H9 (cell line): Measurements from ENCODE around the gene SCRG1. TPM values are rescaled to one million over a fixed set of nuclear protein-coding genes. Genes with fewer than 3 reads are reported as not detected.

Source experiments
- DNase-seq: peaks from one replicate; pipeline ENCODE4 v3.0.0-alpha.2; 2017
- H2AFZ ChIP-seq: one replicate; pipeline ENCODE4 v1.6.1; 2013; ENCODE audit warnings: mild to moderate bottlenecking, low read length, control low read depth, moderate library complexity
- H2AK5ac ChIP-seq: 2 replicates; pipeline ENCODE4 v1.6.1; 2013; ENCODE audit warnings: low read length, control low read depth, mixed read lengths; ENCODE audit not compliant: insufficient read length
- H2BK120ac ChIP-seq: one replicate; pipeline ENCODE4 v1.6.1; 2013; ENCODE audit warnings: low read depth, mild to moderate bottlenecking, low read length, control low read depth, inconsistent platforms; ENCODE audit not compliant: poor library complexity, severe bottlenecking
- H2BK12ac ChIP-seq: 2 replicates; pipeline ENCODE4 v1.6.1; 2013; ENCODE audit warnings: low read length, control low read depth, mixed read lengths, low read depth; ENCODE audit not compliant: insufficient read length
- H2BK15ac ChIP-seq: 2 replicates; pipeline ENCODE4 v1.6.1; 2013; ENCODE audit warnings: low read depth, low read length, control low read depth
- H2BK20ac ChIP-seq: one replicate; pipeline ENCODE4 v1.6.1; 2013; ENCODE audit warnings: low read depth, mild to moderate bottlenecking, low read length, control low read depth, inconsistent platforms; ENCODE audit not compliant: poor library complexity, severe bottlenecking
- H2BK5ac ChIP-seq: 2 replicates; pipeline ENCODE4 v1.6.1; 2013; ENCODE audit warnings: low read length, control low read depth, mixed read lengths; ENCODE audit not compliant: insufficient read length
- H3K14ac ChIP-seq: 2 replicates; pipeline ENCODE4 v1.6.1; 2013; ENCODE audit warnings: low read length, control low read depth; ENCODE audit not compliant: insufficient read depth
- H3K18ac ChIP-seq: 2 replicates; pipeline ENCODE4 v1.6.1; 2013; ENCODE audit warnings: low read depth, mild to moderate bottlenecking, mixed read lengths, low read length, control low read depth; ENCODE audit not compliant: insufficient read length
- H3K23ac ChIP-seq: 2 replicates; pipeline ENCODE4 v1.6.1; 2013; ENCODE audit warnings: low read length, control low read depth, mixed read lengths, low read depth; ENCODE audit not compliant: insufficient read length
- H3K23me2 ChIP-seq: 2 replicates; pipeline ENCODE4 v1.6.1; 2013; ENCODE audit warnings: low read depth, mild to moderate bottlenecking, mixed read lengths, low read length, control low read depth; ENCODE audit not compliant: insufficient read length, poor library complexity, severe bottlenecking
- H3K27ac ChIP-seq: 2 replicates; pipeline ENCODE4 v1.5.1; 2013; ENCODE audit warnings: low read length, control low read depth, mixed read lengths, low read depth; ENCODE audit not compliant: insufficient read length
- H3K27me3 ChIP-seq: 2 replicates; pipeline ENCODE4 v1.6.1; 2013; ENCODE audit warnings: low read length, control low read depth, inconsistent platforms; ENCODE audit not compliant: insufficient read depth
- H3K4ac ChIP-seq: 2 replicates; pipeline ENCODE4 v1.6.1; 2013; ENCODE audit warnings: low read depth, mild to moderate bottlenecking, control low read depth, inconsistent platforms, low read length, moderate library complexity
- H3K4me1 ChIP-seq: 2 replicates; pipeline ENCODE4 v1.6.1; 2013; ENCODE audit warnings: low read length, control low read depth, inconsistent platforms; ENCODE audit not compliant: insufficient read depth
- H3K4me2 ChIP-seq: 2 replicates; pipeline ENCODE4 v1.6.1; 2013; ENCODE audit warnings: low read length, control low read depth, mixed read lengths; ENCODE audit not compliant: insufficient read length, insufficient read depth
- H3K56ac ChIP-seq: 2 replicates; pipeline ENCODE4 v1.6.1; 2013; ENCODE audit warnings: low read depth, mild to moderate bottlenecking, mixed read lengths, low read length, control low read depth; ENCODE audit not compliant: insufficient read length
- H3K79me1 ChIP-seq: 2 replicates; pipeline ENCODE4 v1.6.1; 2013; ENCODE audit warnings: low read depth, mild to moderate bottlenecking, moderate library complexity, low read length, control low read depth, inconsistent platforms; ENCODE audit not compliant: insufficient read depth, poor library complexity, severe bottlenecking
- H3K79me2 ChIP-seq: 2 replicates; pipeline ENCODE4 v1.6.1; 2013; ENCODE audit warnings: low read length, control low read depth, inconsistent platforms; ENCODE audit not compliant: insufficient read depth
- H3K9ac ChIP-seq: 2 replicates; pipeline ENCODE4 v1.6.1; 2013; ENCODE audit warnings: low read length, control low read depth, mixed read lengths; ENCODE audit not compliant: insufficient read length; ENCODE audit errors: extremely low read depth
- H3K9me3 ChIP-seq: one replicate; pipeline ENCODE4 v1.6.1; 2013; ENCODE audit warnings: low read depth, low read length, inconsistent platforms; ENCODE audit not compliant: control insufficient read depth
- H3T11ph ChIP-seq: one replicate; pipeline ENCODE4 v1.6.1; 2013; ENCODE audit warnings: mild to moderate bottlenecking, low read length, control low read depth, inconsistent platforms
- H4K20me1 ChIP-seq: one replicate; pipeline ENCODE4 v1.6.1; 2013; ENCODE audit not compliant: control insufficient read depth, insufficient read length, insufficient read depth
- H4K5ac ChIP-seq: 2 replicates; pipeline ENCODE4 v1.6.1; 2013; ENCODE audit warnings: low read depth, mild to moderate bottlenecking, mixed read lengths, low read length, control low read depth; ENCODE audit not compliant: insufficient read length
- H4K8ac ChIP-seq: replicated peaks from 2 replicates; pipeline ENCODE4 v1.6.1; 2013; ENCODE audit warnings: low read length, control low read depth, mixed read lengths, low read depth; ENCODE audit not compliant: insufficient read length
- H4K91ac ChIP-seq: 2 replicates; pipeline ENCODE4 v1.6.1; 2013; ENCODE audit warnings: low read depth, mild to moderate bottlenecking, moderate library complexity, mixed read lengths, low read length, control low read depth; ENCODE audit not compliant: insufficient read length
- H3K27ac Mint-ChIP-seq, 3 experiments: 2 replicates in 2 of 3; 3 replicates in 1 of 3; pipeline ENCODE4 v1.8.0; 2020 to 2021; ENCODE audit warnings: mixed read lengths in 3 of 3, mild to moderate bottlenecking in 1 of 3, moderate library complexity in 1 of 3
- H3K27me3 Mint-ChIP-seq: 2 replicates; pipeline ENCODE4 v1.8.0; 2021; ENCODE audit warnings: low read depth, mild to moderate bottlenecking, moderate library complexity, mixed read lengths
- H3K36me3 Mint-ChIP-seq, 3 experiments: 2 replicates in 2 of 3; 3 replicates in 1 of 3; pipeline ENCODE4 v1.8.0; 2020 to 2021; ENCODE audit warnings: low read depth in 3 of 3, mixed read lengths in 3 of 3; ENCODE audit not compliant: insufficient read depth in 1 of 3
- H3K4me1 Mint-ChIP-seq, 2 experiments: 2 replicates each; pipeline ENCODE4 v1.8.0; 2020; ENCODE audit warnings: mixed read lengths in 2 of 2
- H3K4me3 Mint-ChIP-seq, 2 experiments: 2 replicates in 1 of 2; 3 replicates in 1 of 2; pipeline ENCODE4 v1.8.0; 2020 to 2021; ENCODE audit warnings: mild to moderate bottlenecking in 2 of 2, mixed read lengths in 2 of 2, moderate library complexity in 1 of 2
- H3K9me3 Mint-ChIP-seq, 2 experiments: 2 replicates in 1 of 2; 3 replicates in 1 of 2; pipeline ENCODE4 v1.8.0; 2020; ENCODE audit warnings: mild to moderate bottlenecking in 2 of 2, mixed read lengths in 2 of 2, moderate library complexity in 1 of 2
- CTCF ChIP-seq: fragments of 200-600 bp; sonication (generic); conservative IDR thresholded peaks from 3 replicates; pipeline ENCODE4 v1.8.0; 2021; ENCODE audit warnings: antibody characterized with exemption, mild to moderate bottlenecking
- WGBS: extraction: QIAGEN DNeasy Blood & Tissue Kit; methylation state at CpG from one replicate; pipeline ENCODE4 v1.1.7; 2013; ENCODE audit warnings: missing lambda C conversion rate, low lambda C conversion rate, mixed read lengths; ENCODE audit not compliant: insufficient read length; ENCODE audit errors: extremely low coverage; 5-methylcytosine and 5-hydroxymethylcytosine counted together
- total RNA-seq: library from RNA; stranded (reverse); gene quantifications from 2 replicates; pipeline ENCODE4 v1.2.1, GENCODE V29; 2021

SCRG1 gene
- total RNA-seq, 1 experiment from 2014 or later: not detected

DNA sequence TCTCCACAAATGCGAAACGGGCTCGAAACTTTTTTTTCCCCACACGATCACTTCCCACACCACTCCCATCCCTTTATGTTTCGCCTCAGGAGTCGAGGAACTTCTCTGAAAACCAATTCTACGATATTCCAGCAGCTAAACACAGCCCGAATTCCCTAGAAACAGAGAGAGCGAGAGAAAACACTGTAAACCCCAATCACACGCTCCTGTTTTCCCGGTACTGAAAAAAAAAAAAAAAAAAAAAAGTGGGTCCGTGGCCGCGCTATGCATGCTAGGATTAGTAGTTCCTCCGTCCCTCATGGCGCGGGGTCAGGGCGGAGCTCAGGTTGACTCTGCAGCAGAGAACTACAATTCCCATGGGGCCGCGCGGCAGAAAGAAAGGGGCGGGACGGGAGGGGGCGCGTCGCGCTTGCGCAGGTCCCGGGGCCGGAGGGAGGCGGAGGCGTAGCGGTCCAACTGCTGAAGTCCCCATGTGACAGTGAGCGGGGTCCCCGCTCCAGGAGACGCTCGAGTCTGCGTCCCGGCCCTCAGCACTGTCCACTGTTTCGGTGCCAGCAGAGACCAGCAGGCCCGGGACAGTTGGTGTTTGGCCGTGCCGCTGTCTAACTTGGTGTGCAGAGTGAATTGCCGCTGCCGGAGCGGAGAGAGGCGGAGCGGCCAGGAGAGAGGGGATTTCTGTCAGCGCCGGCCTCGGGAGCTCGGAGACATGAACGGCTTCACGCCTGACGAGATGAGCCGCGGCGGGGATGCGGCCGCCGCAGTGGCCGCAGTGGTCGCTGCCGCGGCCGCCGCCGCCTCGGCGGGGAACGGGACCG lies 28.2 kb downstream of the SCRG1 start, which contains the start of gene SAP30:
SAP30 (plus strand) TSS at position 478 of the 815 bp plus-strand sequence; CDS start at position 707, 229 bp downstream.
- no peak for TF ChIP-seq CTCF
- Histone ChIP-seq H4K91ac (no peak within 1 kb of the TSS), H3K27ac (peak within 1 kb of the TSS; percentile 43), H2BK5ac (no peak within 1 kb of the TSS), H3K27me3 (no peaks in the 10 kb centered on the region), H2BK15ac (no peak within 1 kb of the TSS), H4K5ac (no peak within 1 kb of the TSS), H3K56ac (no peak within 1 kb of the TSS), H2BK20ac (no peak within 1 kb of the TSS), H3K4me2 (peak within 1 kb of the TSS; percentile 93), H2AK5ac (no peak within 1 kb of the TSS), H3K9ac (peak within 1 kb of the TSS; percentile 85), H2BK120ac (no peak within 1 kb of the TSS), H3K4ac (no peak within 1 kb of the TSS), H3K23ac (no peak within 1 kb of the TSS), H3K79me2 (no peaks in the 10 kb centered on the region), H3K9me3 (no peaks in the 10 kb centered on the region), H4K20me1 (no peaks in the 10 kb centered on the region), H2AFZ (peak within 1 kb of the TSS; percentile 89), H3T11ph (no peak within 1 kb of the TSS), H3K14ac (peak within 1 kb of the TSS; percentile 77; the same call in 1 of the 2 replicates), H3K79me1 (no peaks in the 10 kb centered on the region), H3K23me2 (peaks cover 5% of the 10 kb centered on the region), H2BK12ac (no peak within 1 kb of the TSS), H3K4me1 (no peaks in the 10 kb centered on the region), H4K8ac (no peak within 1 kb of the TSS), H3K18ac (no peak within 1 kb of the TSS)
- peak; percentile 99 for DNase-seq
- peak within 1 kb of the TSS; percentile 96 to 98 (median 98) for H3K27ac Mint-ChIP-seq
- peak within 1 kb of the TSS; percentile 99 to 100 for H3K4me3 Mint-ChIP-seq
- H3K36me3 Mint-ChIP-seq: peaks cover 7 to 10% (median 9%) of the 10 kb centered on the region in 3 experiments
- H3K9me3 Mint-ChIP-seq: no peaks in the 10 kb centered on the region
- peaks cover 16 to 19% of the 10 kb centered on the region in 2 experiments; a peak in 3 of 4 replicates for H3K4me1 Mint-ChIP-seq
- no peaks in the 10 kb centered on the region for H3K27me3 Mint-ChIP-seq
- no CpG with 5 or more reads among the region's 72 CpGs for WGBS
